Measurements from ENCODE around the gene XRCC3.

- TF ChIP-seq EZH2phosphoT487 (IDR thresholded peaks at IDR 0.05; ENCODE audit: insufficient read depth, low read depth) = no peak
- no peak for TF ChIP-seq EZH2 (IDR thresholded peaks at IDR 0.05; ENCODE audit: insufficient read depth, poor library complexity, severe bottlenecking)
Measured at GRCh38 chr14:103715052-103716000, at the start of gene XRCC3, which contains the start of gene ZFYVE21.
